Left lung (tissue), 10 donors: ENCODE measurements around the gene KRTAP10-4. TPM values are rescaled to one million over a fixed set of nuclear protein-coding genes. Genes with fewer than 3 reads are reported as not detected.
"Not testable (repeated sequence)": the region's sequence is repeated elsewhere in the genome, so short reads cannot be mapped to it uniquely, and the experiment has no call there.

ENCODE experiments used
- ATAC-seq: fragments of 200-7000 bp; cut with Tn5 transposase; one replicate; pipeline ENCODE4 v1.9.1; 2020; ENCODE audit warnings: moderate library complexity
- DNase-seq, 4 donors: peaks; one replicate each; pipeline ENCODE4 v3.0.0-alpha.2; 2013 to 2020
- H3K27ac ChIP-seq, 2 donors: fragments of 200-600 bp; sonication (generic) in 1 of 2; one replicate each; pipeline versions ENCODE4 v1.5.0 to v1.8.0; 2020 to 2021
- H3K27me3 ChIP-seq, 2 donors: fragments of 200-600 bp; sonication (generic) in 1 of 2; one replicate each; pipeline versions ENCODE4 v1.5.0 to v1.8.0; 2020 to 2021
- H3K36me3 ChIP-seq, 2 donors: fragments of 200-600 bp; sonication (generic) in 1 of 2; one replicate each; pipeline versions ENCODE4 v1.5.0 to v1.8.0; 2020 to 2021
- H3K4me1 ChIP-seq, 2 donors: fragments of 200-600 bp; one replicate each; pipeline ENCODE4 v1.8.0; 2021
- H3K4me3 ChIP-seq, 2 donors: fragments of 200-600 bp; sonication (generic) in 1 of 2; one replicate each; pipeline versions ENCODE4 v1.5.0 to v1.8.0; 2020 to 2021; ENCODE audit warnings: mild to moderate bottlenecking in 1 of 2
- H3K9me3 ChIP-seq, 2 donors: fragments of 200-600 bp; sonication (generic) in 1 of 2; one replicate each; pipeline versions ENCODE4 v1.5.0 to v1.8.0; 2020 to 2021
- CTCF ChIP-seq, 2 donors: fragments of 200-600 bp; sonication (generic) in 1 of 2; IDR thresholded peaks; one replicate each; pipeline versions ENCODE4 v1.5.0 to v1.8.0; 2021; ENCODE audit warnings: antibody characterized with exemption in 2 of 2
- intact Hi-C, 2 donors: fragments of 100-400 bp; cut with DNase I; formaldehyde crosslinking; loops; one replicate each; pipeline versions ENCODE4 v1.11.2 to v1.14.2; 2022
- polyA plus RNA-seq, 6 donors: library from polyadenylated mRNA; unstranded; fragments of 120-200 nt; gene quantifications; one replicate each; pipeline ENCODE4 v1.2.1, GENCODE V29; 2013; ENCODE audit not compliant: insufficient read length in 6 of 6
- total RNA-seq, 2 donors: library from RNA; stranded (reverse); fragmentation: NEBNext Ultra II Directional; extraction: Animal tissue kit (Norgen Biotek cat#: 25700); gene quantifications; one replicate each; pipeline ENCODE4 v1.2.1, GENCODE V29; 2021
- donor health status: DM: no; HTN: yes; CAD: no.
- donor health status: DM: no; HTN: no; CAD: no.

KRTAP10-4 gene
- total and polyA plus RNA-seq, 8 donors: not detected

GRCh38 chr21:44596068-44596725, 22.7 kb downstream of the KRTAP10-4 start:
- Histone ChIP-seq H3K4me1 (no peaks in the 10 kb centered on the region), H3K4me3 (no peak overlapping the region), H3K27ac (no peak overlapping the region), H3K9me3 (no peaks in the 10 kb centered on the region), H3K36me3 (no peaks in the 10 kb centered on the region), H3K27me3 (peaks cover 0 to 39% of the 10 kb centered on the region in 2 donors)
- ATAC-seq (no peak), DNase-seq (no peak)
- no peak for TF ChIP-seq CTCF (IDR thresholded peaks at IDR 0.05)
- intact Hi-C loops: no loop called here

GRCh38 chr21:44598061-44598460, 24.5 kb downstream of the KRTAP10-4 start:
- Histone ChIP-seq H3K4me3 (no peak overlapping the region), H3K36me3 (no peaks in the 10 kb centered on the region), H3K27me3 (peaks cover 0 to 42% of the 10 kb centered on the region in 2 donors), H3K27ac (no peak overlapping the region), H3K9me3 (no peaks in the 10 kb centered on the region), H3K4me1 (no peaks in the 10 kb centered on the region)
- no peak for ATAC-seq
- DNase-seq: no peak
- TF ChIP-seq CTCF (IDR thresholded peaks at IDR 0.05): no peak
- intact Hi-C loops: no loop called here

GRCh38 chr21:44599264-44600029, 25.9 kb downstream of the KRTAP10-4 start:
- Histone ChIP-seq H3K27ac (no peak overlapping the region), H3K4me3 (no peak overlapping the region), H3K4me1 (no peaks in the 10 kb centered on the region), H3K27me3 (peaks cover 0 to 46% of the 10 kb centered on the region in 2 donors), H3K36me3 (no peaks in the 10 kb centered on the region), H3K9me3 (no peaks in the 10 kb centered on the region)
- ATAC-seq (no peak), DNase-seq (no peak)
- intact Hi-C loops: no loop called here
- TF ChIP-seq CTCF (IDR thresholded peaks at IDR 0.05): no peak

GRCh38 chr21:44600118-44600978, 26.8 kb downstream of the KRTAP10-4 start, which contains the start of gene KRTAP10-7:
TSS of gene KRTAP10-7 (plus strand) at chr21:44600597. CDS start at chr21:44600622, 25 bp downstream.
- H3K4me1 ChIP-seq, H3K9me3 ChIP-seq, H3K36me3 ChIP-seq, ATAC-seq, H3K4me3 ChIP-seq, DNase-seq, intact Hi-C loops, H3K27ac ChIP-seq: not testable (repeated sequence)
- peaks cover 0 to 46% of the 10 kb centered on the region in 2 donors for H3K27me3 ChIP-seq

GRCh38 chr21:44601091-44601490, 27.6 kb downstream of the KRTAP10-4 start:
- intact Hi-C loops: not testable (repeated sequence)

More at GRCh38 chr21:44601091-44601490, 27.6 kb downstream of the KRTAP10-4 start:
- H3K4me1 ChIP-seq, ATAC-seq, DNase-seq, H3K4me3 ChIP-seq, H3K27ac ChIP-seq, H3K36me3 ChIP-seq, H3K9me3 ChIP-seq: not testable (repeated sequence)
- H3K27me3 ChIP-seq: peaks cover 0 to 46% of the 10 kb centered on the region in 2 donors
